Kidney (tissue), 14 donors: ENCODE results near the gene STKLD1. TPM values are rescaled to one million over a fixed set of nuclear protein-coding genes. Genes with fewer than 3 reads are reported as not detected.

Experiments
- DNase-seq, 5 donors: peaks; one replicate each; pipeline ENCODE4 v3.0.0-alpha.2; 2013 to 2020
- FAIRE-seq: peaks from 2 replicates; lab custom pipeline; 2012; peaks lifted over from hg19 to GRCh38; lab: Jason Lieb, UNC
- H3K27ac ChIP-seq, 2 donors: one replicate each; pipeline ENCODE4 v1.7.0; 2013; ENCODE audit warnings: low read depth in 2 of 2, low read length in 2 of 2, inconsistent platforms in 1 of 2
- H3K27me3 ChIP-seq: one replicate; pipeline ENCODE4 v1.7.1; 2013; ENCODE audit warnings: low read length, inconsistent platforms; ENCODE audit not compliant: control insufficient read depth, insufficient read depth
- H3K36me3 ChIP-seq, 3 donors: one replicate each; pipeline versions ENCODE4 v1.7.0 to v1.7.1; 2013; ENCODE audit warnings: low read length in 3 of 3, control low read depth in 1 of 3, inconsistent platforms in 1 of 3; ENCODE audit not compliant: insufficient read depth in 3 of 3, control insufficient read depth in 2 of 3
- H3K4me1 ChIP-seq, 3 donors: one replicate each; pipeline versions ENCODE4 v1.7.0 to v1.7.1; 2013; ENCODE audit warnings: low read length in 3 of 3, inconsistent platforms in 1 of 3, low read depth in 1 of 3; ENCODE audit not compliant: control insufficient read depth in 2 of 3, insufficient read depth in 2 of 3
- H3K4me3 ChIP-seq, 3 donors: one replicate each; pipeline versions ENCODE4 v1.7.0 to v1.8.1; 2013; ENCODE audit warnings: low read length in 3 of 3, control low read depth in 1 of 3, inconsistent platforms in 1 of 3
- H3K9ac ChIP-seq, 3 donors: one replicate each; pipeline versions ENCODE4 v1.7.0 to v1.7.1; 2013; ENCODE audit warnings: low read length in 3 of 3, control low read depth in 1 of 3, inconsistent platforms in 1 of 3
- H3K9me3 ChIP-seq, 3 donors: one replicate each; pipeline versions ENCODE4 v1.7.0 to v1.7.1; 2013; ENCODE audit warnings: low read length in 3 of 3, control low read depth in 1 of 3, inconsistent platforms in 1 of 3; ENCODE audit not compliant: control insufficient read depth in 2 of 3, insufficient read depth in 1 of 3
- CTCF ChIP-seq: IDR thresholded peaks from 3 replicates; pipeline ENCODE4 v1.5.1; 2012; ENCODE audit warnings: mild to moderate bottlenecking, moderate library complexity, borderline replicate concordance; ENCODE audit not compliant: insufficient read depth; ENCODE audit errors: extremely low read depth
- intact Hi-C: fragments of 100-400 bp; cut with DNase I; formaldehyde crosslinking; loops from one replicate; pipeline ENCODE4 v1.11.1; 2022
- polyA plus RNA-seq: library from polyadenylated mRNA; stranded (reverse); fragments of 350-450 nt; fragmentation: Illumina TruSeq; extraction: RNeasy Lipid Tissue Mini Kit (QIAGEN cat#74804); gene quantifications from one replicate; pipeline ENCODE4 v1.2.3, GENCODE V29; 2014; ENCODE audit warnings: low read depth, low replicate concordance; ENCODE audit not compliant: insufficient read depth
- total RNA-seq: library from RNA; stranded (reverse); fragmentation: NEBNext Ultra II Directional; extraction: Animal tissue kit (Norgen Biotek cat#: 25700); gene quantifications from one replicate; pipeline ENCODE4 v1.2.1, GENCODE V29; 2021
- donor health status: control.
- donor health status: control.
- donor health status: control.
- donor health status: control.
- donor health status: control.
- donor health status: DM: yes; HTN: yes; CAD: no.
- donor health status: Normal renal cell carcinoma (clear cell type).

The STKLD1 gene
- total and polyA plus RNA-seq, 2 donors from 2014 or later, result 1.9 to 4.0 TPM

GRCh38 chr9:133439337-133439736 lies 63.2 kb downstream of the STKLD1 start:
- H3K36me3 ChIP-seq, result no peaks in the 10 kb centered on the region
- intact Hi-C loops, result no loop called here
- no peak for DNase-seq
- no peaks in the 10 kb centered on the region for H3K9me3 ChIP-seq
- no peaks in the 10 kb centered on the region for H3K4me1 ChIP-seq
- no peaks in the 10 kb centered on the region for H3K27me3 ChIP-seq
- H3K27ac ChIP-seq, result no peak overlapping the region
- no peak overlapping the region for H3K4me3 ChIP-seq
- no peak for FAIRE-seq
- no peak overlapping the region for H3K9ac ChIP-seq
- no peak for TF ChIP-seq CTCF

GRCh38 chr9:133440874-133441273 lies 64.7 kb downstream of the STKLD1 start:
- Histone ChIP-seq H3K9ac (no peak overlapping the region), H3K27ac (no peak overlapping the region), H3K27me3 (no peaks in the 10 kb centered on the region), H3K4me1 (no peaks in the 10 kb centered on the region), H3K36me3 (no peaks in the 10 kb centered on the region), H3K9me3 (no peaks in the 10 kb centered on the region), H3K4me3 (no peak overlapping the region)
- no peak for TF ChIP-seq CTCF
- FAIRE-seq, result no peak
- intact Hi-C loops, result no loop called here
- no peak for DNase-seq

DNA sequence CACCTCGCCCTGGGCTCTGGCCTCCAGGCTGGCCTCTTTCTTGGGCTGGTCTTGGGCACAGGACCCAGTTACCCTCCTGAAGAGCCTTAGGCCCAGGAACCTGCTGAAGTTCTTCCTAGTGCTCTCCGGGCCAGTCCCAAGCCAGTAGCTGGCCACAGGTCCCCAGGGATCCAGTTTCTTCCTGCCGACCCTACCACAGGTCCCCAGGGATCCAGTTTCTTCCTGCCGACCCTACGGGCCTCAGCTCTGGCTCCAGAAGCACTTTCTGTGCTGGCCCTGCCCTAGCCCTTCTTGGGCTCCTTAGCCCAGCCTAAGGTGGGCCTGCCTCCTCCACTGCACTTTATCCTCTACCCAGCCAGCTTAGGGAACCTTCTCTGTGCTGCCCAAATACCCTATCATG lies 65.4 kb downstream of the STKLD1 start:
- no peak for TF ChIP-seq CTCF
- Histone ChIP-seq H3K9ac (no peak overlapping the region), H3K4me1 (no peaks in the 10 kb centered on the region), H3K9me3 (no peaks in the 10 kb centered on the region), H3K4me3 (no peak overlapping the region), H3K27ac (no peak overlapping the region), H3K36me3 (no peaks in the 10 kb centered on the region), H3K27me3 (no peaks in the 10 kb centered on the region)
- FAIRE-seq (no peak), DNase-seq (no peak)
- intact Hi-C loops, result no loop called here

DNA sequence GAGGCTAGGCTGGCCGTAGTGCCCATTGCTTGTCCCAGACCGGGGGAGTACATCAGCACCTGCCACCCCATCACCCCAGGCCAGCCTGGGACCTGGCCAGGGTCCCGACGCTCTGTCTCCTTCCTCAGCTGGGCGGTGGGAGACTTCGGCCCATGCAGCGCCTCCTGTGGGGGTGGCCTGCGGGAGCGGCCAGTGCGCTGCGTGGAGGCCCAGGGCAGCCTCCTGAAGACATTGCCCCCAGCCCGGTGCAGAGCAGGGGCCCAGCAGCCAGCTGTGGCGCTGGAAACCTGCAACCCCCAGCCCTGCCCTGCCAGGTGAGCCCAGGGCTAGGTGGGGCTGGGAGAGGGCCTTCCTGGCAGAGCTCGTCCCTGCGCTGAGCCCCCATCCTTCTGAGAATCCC lies 67.1 kb downstream of the STKLD1 start:
- no peak for FAIRE-seq
- DNase-seq, result no peak
- Histone ChIP-seq H3K27me3 (no peaks in the 10 kb centered on the region), H3K4me3 (no peak overlapping the region), H3K9ac (no peak overlapping the region), H3K27ac (no peak overlapping the region), H3K4me1 (no peaks in the 10 kb centered on the region), H3K36me3 (no peaks in the 10 kb centered on the region), H3K9me3 (no peaks in the 10 kb centered on the region)
- TF ChIP-seq CTCF, result no peak
- intact Hi-C loops, result no loop called here
